Keratinocyte (primary cell): ENCODE measurements around the gene GATAD1. TPM values are rescaled to one million over a fixed set of nuclear protein-coding genes. Genes with fewer than 3 reads are reported as not detected.

Experiments
- DNase-seq: peaks from one replicate; pipeline ENCODE4 v3.0.0-alpha.2; 2011; ENCODE audit warnings: low read depth, missing footprints, low spot score
- FAIRE-seq: peaks from 2 replicates; lab custom pipeline; 2011; peaks lifted over from hg19 to GRCh38; lab: Jason Lieb, UNC
- H2AFZ ChIP-seq: 2 replicates; pipeline ENCODE4 v1.6.0; 2012; ENCODE audit warnings: low read length, control low read depth, inconsistent platforms; ENCODE audit not compliant: control insufficient read depth
- H3K27ac ChIP-seq: 2 replicates; pipeline ENCODE4 v1.5.1; 2011; ENCODE audit warnings: low read length; ENCODE audit not compliant: control insufficient read depth, insufficient read depth
- H3K27me3 ChIP-seq: 3 replicates; pipeline ENCODE4 v1.6.0; 2011; ENCODE audit warnings: low read length; ENCODE audit not compliant: control insufficient read depth, insufficient read depth; ENCODE audit errors: extremely low read depth
- H3K36me3 ChIP-seq, 2 experiments: 2 replicates in 1 of 2; 3 replicates in 1 of 2; pipeline ENCODE4 v1.5.1; 2011; ENCODE audit warnings: low read length in 2 of 2, mild to moderate bottlenecking in 1 of 2; ENCODE audit not compliant: control insufficient read depth in 2 of 2, insufficient read depth in 2 of 2; ENCODE audit errors: extremely low read depth in 1 of 2
- H3K4me1 ChIP-seq: 3 replicates; pipeline ENCODE4 v1.5.1; 2011; ENCODE audit warnings: low read length; ENCODE audit not compliant: control insufficient read depth, insufficient read depth; ENCODE audit errors: extremely low read depth
- H3K4me2 ChIP-seq: 3 replicates; pipeline ENCODE4 v1.6.0; 2011; ENCODE audit warnings: low read depth, low read length; ENCODE audit not compliant: control insufficient read depth, insufficient read depth; ENCODE audit errors: extremely low read depth
- H3K4me3 ChIP-seq, 3 experiments: fragments of 200-600 bp in 1 of 3; sonication (generic) in 1 of 3; 2 replicates in 2 of 3; 3 replicates in 1 of 3; pipeline ENCODE4 v1.5.1; 2011 to 2016; ENCODE audit warnings: low read length in 3 of 3, mild to moderate bottlenecking in 3 of 3, control low read depth in 2 of 3, inconsistent platforms in 1 of 3, low read depth in 1 of 3, mixed read lengths in 1 of 3, mixed run types in 1 of 3, moderate library complexity in 1 of 3; ENCODE audit not compliant: control insufficient read depth in 2 of 3, insufficient read depth in 2 of 3; ENCODE audit errors: extremely low read depth in 1 of 3
- H3K79me2 ChIP-seq: 2 replicates; pipeline ENCODE4 v1.6.0; 2012; ENCODE audit warnings: low read length; ENCODE audit not compliant: control insufficient read depth, insufficient read depth
- H3K9ac ChIP-seq: 3 replicates; pipeline ENCODE4 v1.6.0; 2011; ENCODE audit warnings: low read length; ENCODE audit not compliant: control insufficient read depth, insufficient read depth; ENCODE audit errors: extremely low read depth
- H3K9me1 ChIP-seq: 3 replicates; pipeline ENCODE4 v1.6.0; 2011; ENCODE audit warnings: low read length; ENCODE audit not compliant: control insufficient read depth, insufficient read depth; ENCODE audit errors: extremely low read depth
- H3K9me3 ChIP-seq: 2 replicates; pipeline ENCODE4 v1.5.1; 2012; ENCODE audit warnings: low read depth, low read length; ENCODE audit not compliant: control insufficient read depth
- H4K20me1 ChIP-seq: 3 replicates; pipeline ENCODE4 v1.6.0; 2011; ENCODE audit warnings: low read length; ENCODE audit not compliant: control insufficient read depth, insufficient read depth; ENCODE audit errors: extremely low read depth
- EZH2 ChIP-seq: IDR thresholded peaks from one replicate; pipeline ENCODE4 v1.6.1; 2012; ENCODE audit warnings: inconsistent platforms, mild to moderate bottlenecking, low read length, moderate library complexity
- dilution Hi-C: fragments of 300-500 bp; cut with MboI; formaldehyde crosslinking; loops from one replicate; pipeline ENCODE4 v1.7.0; 2020; ENCODE audit warnings: low sequenced_read_pairs; ENCODE audit not compliant: extremely low pct_ligation_motif_present
- polyA plus RNA-seq, 5 experiments: library from polyadenylated mRNA; depleted of rRNA in 3 of 5; stranded (reverse) in 3 of 5; stranded (forward) in 1 of 5; unstranded in 1 of 5; fragments of >200 nt; gene quantifications; 1 replicate in 1 of 5; 2 replicates in 3 of 5; 3 replicates in 1 of 5; pipeline versions ENCODE4 v1.2.1 to v1.2.3, GENCODE V29; 2011 to 2012; ENCODE audit warnings: missing spikeins in 2 of 5, low read depth in 1 of 5, low replicate concordance in 1 of 5
- TF ChIP-seq, protein P1 (sequence below), 3 experiments: IDR thresholded peaks in 1 of 3; conservative IDR thresholded peaks in 1 of 3; optimal IDR thresholded peaks in 1 of 3; 2 replicates in 2 of 3; 3 replicates in 1 of 3; pipeline versions ENCODE3 to v1.5.1; 2011; ENCODE audit warnings: low read length in 3 of 3, mild to moderate bottlenecking in 3 of 3, moderate library complexity in 2 of 3, control low read depth in 1 of 3, inconsistent platforms in 1 of 3; ENCODE audit not compliant: insufficient read depth in 2 of 3; ENCODE audit errors: extremely low read depth in 1 of 3

Gene GATAD1
- polyA plus RNA-seq, 1 donor (not counting 4 experiments of a cell fraction or from before 2014, with no cell fraction given) = 16.5 TPM

- Histone ChIP-seq H2AFZ (peak overlapping the region; percentile 79), H3K9ac (no peak overlapping the region), H3K27ac (no peak overlapping the region), H3K4me1 (peaks cover 13% of the 10 kb centered on the region), H4K20me1 (no peaks in the 10 kb centered on the region), H3K9me1 (no peaks in the 10 kb centered on the region), H3K36me3 (peaks cover 0 to 5% of the 10 kb centered on the region in 2 experiments), H3K27me3 (no peaks in the 10 kb centered on the region), H3K9me3 (no peaks in the 10 kb centered on the region), H3K79me2 (no peaks in the 10 kb centered on the region), H3K4me2 (no peak overlapping the region), H3K4me3 (no peak overlapping the region)
- DNase-seq (no peak), FAIRE-seq (no peak)
- no peak for TF ChIP-seq EZH2
- TF ChIP-seq, protein P1, sequence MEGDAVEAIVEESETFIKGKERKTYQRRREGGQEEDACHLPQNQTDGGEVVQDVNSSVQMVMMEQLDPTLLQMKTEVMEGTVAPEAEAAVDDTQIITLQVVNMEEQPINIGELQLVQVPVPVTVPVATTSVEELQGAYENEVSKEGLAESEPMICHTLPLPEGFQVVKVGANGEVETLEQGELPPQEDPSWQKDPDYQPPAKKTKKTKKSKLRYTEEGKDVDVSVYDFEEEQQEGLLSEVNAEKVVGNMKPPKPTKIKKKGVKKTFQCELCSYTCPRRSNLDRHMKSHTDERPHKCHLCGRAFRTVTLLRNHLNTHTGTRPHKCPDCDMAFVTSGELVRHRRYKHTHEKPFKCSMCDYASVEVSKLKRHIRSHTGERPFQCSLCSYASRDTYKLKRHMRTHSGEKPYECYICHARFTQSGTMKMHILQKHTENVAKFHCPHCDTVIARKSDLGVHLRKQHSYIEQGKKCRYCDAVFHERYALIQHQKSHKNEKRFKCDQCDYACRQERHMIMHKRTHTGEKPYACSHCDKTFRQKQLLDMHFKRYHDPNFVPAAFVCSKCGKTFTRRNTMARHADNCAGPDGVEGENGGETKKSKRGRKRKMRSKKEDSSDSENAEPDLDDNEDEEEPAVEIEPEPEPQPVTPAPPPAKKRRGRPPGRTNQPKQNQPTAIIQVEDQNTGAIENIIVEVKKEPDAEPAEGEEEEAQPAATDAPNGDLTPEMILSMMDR (optimal IDR thresholded peaks at IDR 0.05 in 1 of 3, IDR thresholded peaks at IDR 0.05 in 1 of 3, conservative IDR thresholded peaks at IDR 0.05 in 1 of 3; ENCODE audit: extremely low read depth in 1 of 3, insufficient read depth in 2 of 3, low read length in 3 of 3) = peak; percentile 64 to 73 (median 73)
- dilution Hi-C loops = no loop called here
These were observed 14.0 kb downstream of the GATAD1 start for GRCh38 chr7:92461027-92462003.

GRCh38 chr7:92462560-92462959, 15.3 kb downstream of the GATAD1 start:
- dilution Hi-C loops = no loop called here

More at GRCh38 chr7:92462560-92462959, 15.3 kb downstream of the GATAD1 start:
- Histone ChIP-seq H3K4me3 (no peak overlapping the region), H3K9me1 (no peaks in the 10 kb centered on the region), H3K27me3 (no peaks in the 10 kb centered on the region), H3K4me2 (no peak overlapping the region), H3K27ac (no peak overlapping the region), H3K4me1 (peaks cover 13% of the 10 kb centered on the region), H3K79me2 (no peaks in the 10 kb centered on the region), H3K36me3 (no peaks in the 10 kb centered on the region), H3K9ac (no peak overlapping the region), H4K20me1 (no peaks in the 10 kb centered on the region), H3K9me3 (no peaks in the 10 kb centered on the region), H2AFZ (no peak overlapping the region)
- DNase-seq = no peak
- no peak for TF ChIP-seq EZH2
- TF ChIP-seq, protein P1 (optimal IDR thresholded peaks at IDR 0.05 in 1 of 3, IDR thresholded peaks at IDR 0.05 in 1 of 3, conservative IDR thresholded peaks at IDR 0.05 in 1 of 3; ENCODE audit: extremely low read depth in 1 of 3, insufficient read depth in 2 of 3, low read length in 3 of 3) = no peak
- no peak for FAIRE-seq
